HG02943 (cell line): Measurements from ENCODE around the gene RSU1.
"Not testable (repeated sequence)": the region's sequence is repeated elsewhere in the genome, so short reads cannot be mapped to it uniquely, and the experiment has no call there.

Experiments
- ATAC-seq: cut with Tn5 transposase; IDR thresholded peaks from one replicate; pipeline ENCODE4 v1.9.1; 2021; ENCODE audit warnings: mild to moderate bottlenecking, low read depth, moderate library complexity; ENCODE audit not compliant: unreplicated experiment

RSU1 gene

DNA sequence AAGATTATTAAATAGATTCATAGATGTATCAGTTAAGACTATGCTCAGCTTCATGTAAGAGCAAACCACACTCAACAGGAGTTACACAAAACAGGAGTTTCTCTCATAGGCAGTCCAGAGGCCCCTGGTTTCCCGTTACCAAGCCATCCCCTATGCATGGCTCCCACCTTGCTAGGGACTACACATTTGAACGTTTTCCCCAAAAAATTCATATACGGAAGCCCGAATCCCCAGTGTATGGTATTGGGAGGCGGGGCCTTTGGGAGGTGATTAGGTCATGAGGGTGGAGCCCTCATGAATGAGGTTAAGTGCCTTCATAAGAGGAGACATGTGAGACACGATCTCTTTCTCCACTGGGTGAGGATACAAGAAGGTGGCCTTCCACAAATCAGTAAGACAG is 29.1 kb downstream of the RSU1 start:
- ATAC-seq = no peak

DNA sequence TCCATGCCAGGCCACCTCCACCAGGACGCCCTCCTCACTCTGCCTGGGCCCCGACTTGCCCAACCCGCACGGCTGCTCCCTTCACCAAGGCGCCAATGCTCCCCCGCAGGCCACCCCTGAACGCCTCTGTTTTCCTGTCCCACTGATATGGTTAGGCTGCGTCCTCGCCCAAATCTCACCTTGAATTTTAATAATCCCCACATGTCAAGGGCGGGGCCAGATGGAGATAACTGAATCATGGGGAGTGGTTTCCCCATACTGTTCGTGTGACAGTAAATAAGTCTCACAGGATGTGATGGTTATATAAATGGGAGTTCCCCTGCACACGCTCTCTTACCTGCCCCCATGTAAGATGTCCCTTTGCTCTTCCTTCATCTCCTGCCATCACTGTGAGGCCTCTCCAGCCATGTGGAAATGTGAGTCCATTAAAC is 29.8 kb downstream of the RSU1 start:
- ATAC-seq = peak; percentile 72

DNA sequence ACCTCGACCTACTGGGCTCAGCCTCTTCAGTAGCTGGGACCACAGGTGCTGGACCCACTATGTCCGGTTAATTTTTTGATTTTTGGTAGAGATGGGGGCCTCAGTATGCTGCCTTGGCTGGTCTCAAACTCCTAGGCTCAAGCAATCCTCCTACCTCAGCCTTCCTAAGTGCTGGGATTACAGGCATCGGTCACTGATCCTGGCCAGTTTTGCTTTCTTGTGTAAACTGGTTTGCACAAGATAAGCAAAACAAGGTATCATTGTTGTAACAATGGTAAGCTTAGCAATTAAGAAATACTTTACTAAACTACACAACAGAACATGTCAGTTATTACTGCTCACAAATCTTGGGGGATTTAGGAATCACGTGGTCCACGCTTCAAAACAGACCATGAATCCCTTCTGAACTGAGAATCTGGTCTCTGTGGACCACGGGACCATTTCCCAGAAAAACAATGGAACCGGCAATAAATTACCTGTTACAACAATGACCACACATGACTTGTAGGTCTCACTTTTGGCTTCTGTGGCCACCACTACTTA is 36.8 kb downstream of the RSU1 start:
- no peak for ATAC-seq

DNA sequence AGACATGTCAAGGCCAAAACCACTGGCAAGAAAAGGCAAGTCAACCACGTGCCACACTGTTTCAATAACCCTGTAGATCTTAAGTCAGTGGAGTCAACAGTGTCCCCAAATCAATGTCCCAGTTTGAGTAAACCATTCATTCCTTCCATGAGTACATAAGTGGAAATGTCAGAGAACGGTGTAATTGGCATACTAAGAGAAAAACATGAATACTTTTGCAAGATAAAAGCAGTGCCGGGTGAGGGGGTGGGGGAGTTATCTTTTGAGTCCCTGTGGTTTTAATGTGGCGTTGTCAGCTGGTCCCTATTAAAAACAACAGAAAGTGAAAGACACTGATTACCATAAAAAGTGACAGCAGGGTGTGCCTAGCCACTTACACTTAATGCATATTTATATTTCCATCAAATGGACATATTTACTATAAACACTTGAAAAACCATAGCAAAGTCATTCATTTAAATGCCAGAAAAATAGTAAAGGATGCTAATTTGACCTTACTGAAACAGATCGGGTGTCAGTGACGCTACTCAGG is 37.8 kb downstream of the RSU1 start:
- no peak for ATAC-seq

DNA sequence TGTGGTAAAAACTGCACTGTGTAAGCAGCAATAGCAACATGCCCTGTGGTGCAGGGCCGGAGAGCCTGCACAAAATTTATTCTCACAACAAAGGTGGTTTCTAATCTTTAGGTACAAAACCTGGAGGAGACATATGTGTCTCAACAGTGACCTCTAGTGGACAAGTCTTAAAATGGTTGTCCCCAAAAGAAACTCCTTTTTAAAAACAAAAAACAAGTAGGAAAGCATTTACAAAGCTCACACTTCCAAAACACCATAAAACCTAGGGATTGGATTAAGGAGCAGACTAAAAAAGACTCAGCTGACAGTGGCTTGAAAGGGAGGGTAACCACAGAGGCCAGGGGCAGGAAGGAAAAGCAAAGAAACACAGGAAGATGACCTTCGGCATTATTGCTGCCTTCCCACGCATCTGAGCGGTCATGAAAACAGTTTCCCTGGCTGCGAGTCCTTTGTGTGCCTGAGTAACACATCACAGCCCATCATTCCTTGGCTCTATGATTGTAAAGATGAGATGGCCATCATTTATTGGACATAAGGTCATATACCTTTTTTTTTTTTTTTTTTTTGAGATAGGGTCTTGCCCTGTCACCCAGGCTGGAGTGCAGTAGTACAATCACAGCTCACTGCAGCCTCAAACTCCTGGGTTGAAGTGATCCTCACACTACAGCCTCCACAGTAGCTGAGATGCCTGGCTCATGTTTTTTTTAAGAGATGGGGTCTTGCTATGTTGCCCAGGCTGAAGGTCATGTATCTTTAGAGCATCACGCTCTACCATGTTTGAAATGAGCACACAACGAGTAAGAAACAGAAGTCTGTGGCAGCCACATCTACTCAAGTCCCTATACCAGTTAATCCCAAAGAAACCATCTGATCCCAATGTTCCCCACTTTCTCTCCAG is 39.5 kb downstream of the RSU1 start:
- ATAC-seq = no peak

DNA sequence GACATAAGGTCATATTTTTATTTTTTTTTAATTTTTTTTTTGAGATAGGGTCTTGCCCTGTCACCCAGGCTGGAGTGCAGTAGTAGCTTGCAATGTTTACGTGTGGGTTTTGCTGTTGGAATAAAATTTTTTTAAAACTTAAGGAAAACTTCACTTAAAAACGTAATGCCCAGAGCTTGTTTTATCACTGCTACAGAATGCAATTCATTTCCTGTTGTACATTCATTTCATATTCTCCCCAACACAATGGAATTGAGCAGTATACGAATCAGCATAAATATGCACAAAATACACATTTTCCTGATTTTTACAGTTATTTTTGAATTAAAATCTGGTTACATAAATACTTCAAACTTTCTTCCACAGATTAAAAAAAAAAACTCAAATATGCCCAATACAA is 40.3 kb downstream of the RSU1 start:
- no peak for ATAC-seq

DNA sequence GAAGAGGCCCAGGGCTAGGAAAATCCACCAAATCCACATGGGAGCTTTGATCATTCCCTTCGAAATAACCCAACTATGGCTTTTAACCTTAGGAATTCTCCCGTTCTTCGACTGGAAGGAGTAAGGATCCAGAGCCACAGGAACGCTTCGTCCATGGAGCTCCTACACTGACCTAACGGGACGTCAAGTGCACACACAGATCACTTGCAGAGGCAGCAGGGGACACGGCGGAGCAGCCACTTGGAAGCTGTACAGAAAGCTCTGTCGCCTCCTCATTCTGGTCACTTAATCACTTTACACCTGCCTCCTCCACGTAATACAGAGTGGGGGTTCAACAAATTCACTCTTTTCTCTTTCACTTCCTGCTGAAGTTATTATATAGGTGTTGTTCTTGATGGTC is 43.9 kb downstream of the RSU1 start:
- ATAC-seq = no peak

DNA sequence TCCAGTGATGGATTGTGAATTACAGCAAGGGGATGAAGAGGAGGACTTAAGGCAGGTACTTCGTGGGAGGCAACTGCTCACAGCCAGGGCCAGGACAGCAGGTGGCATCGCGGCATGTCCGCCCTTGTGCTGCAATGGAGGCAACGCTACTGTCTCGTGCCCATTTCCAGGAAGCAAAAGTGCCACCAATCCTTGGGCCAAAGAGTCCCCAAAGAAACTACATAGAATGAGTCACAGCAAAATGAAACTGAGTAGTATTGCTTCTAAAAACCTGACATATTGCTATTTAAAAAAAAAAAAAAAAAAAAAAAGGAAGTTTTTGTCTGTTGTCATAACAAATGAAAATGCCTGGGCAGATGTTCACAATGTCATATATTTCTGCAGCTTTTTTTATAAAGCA is 46.6 kb downstream of the RSU1 start:
- no peak for ATAC-seq

DNA sequence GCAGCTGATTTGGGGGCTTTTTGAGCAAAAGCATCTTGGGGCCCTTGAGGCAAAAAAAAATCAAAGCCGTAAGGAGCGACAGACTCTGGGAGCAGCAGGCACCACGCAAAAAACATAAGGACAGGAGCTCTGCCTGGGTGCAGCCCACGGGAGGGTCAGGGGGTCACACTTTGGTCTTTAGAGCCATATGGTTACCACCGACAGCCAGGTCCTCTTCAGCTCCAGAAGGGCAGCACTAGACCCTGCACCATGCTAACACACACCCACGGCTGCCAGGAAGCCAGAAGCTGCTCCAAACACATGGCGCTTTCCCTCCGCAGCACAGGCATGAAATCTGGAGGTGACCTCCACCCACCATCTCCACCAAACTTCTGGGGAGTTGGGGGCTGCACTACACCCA is 47.1 kb downstream of the RSU1 start:
- no peak for ATAC-seq

DNA sequence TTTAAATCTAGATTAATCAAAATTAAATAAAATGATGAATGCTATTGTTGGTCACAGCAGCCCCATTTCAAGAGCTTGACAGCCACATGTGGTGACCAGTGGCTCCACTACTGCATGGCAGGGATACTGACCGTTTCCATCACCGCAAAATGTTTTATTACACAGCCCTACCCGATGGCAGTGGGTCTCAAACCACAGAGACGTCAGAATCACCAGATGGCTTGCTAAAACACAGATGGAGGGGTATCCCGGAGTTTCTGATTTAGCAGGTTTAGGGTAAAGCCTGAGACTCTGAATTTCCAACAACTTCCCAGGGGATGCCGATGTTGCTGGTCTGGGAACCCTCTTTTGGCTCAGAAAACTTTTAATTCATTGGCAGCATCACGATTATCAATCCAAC is 47.9 kb downstream of the RSU1 start:
- no peak for ATAC-seq

DNA sequence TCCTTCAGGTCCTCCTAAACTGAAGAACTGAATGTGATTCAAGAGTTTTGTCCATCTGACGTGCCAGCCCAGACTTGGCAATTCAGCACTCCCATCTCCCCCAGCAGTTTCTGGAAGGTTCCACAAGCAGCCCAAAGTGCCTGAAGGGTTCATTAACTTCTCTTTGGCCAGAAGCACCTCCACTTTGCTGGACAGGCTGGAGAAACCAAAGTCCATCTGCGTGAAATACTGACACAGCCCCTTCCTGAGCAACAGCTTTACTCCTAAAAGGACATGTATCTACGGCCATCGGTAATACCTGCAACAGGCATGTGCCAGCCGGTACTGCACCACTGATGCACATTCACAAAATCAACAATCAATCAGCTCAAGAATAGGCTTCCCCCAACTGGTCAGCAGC is 48.5 kb downstream of the RSU1 start:
- ATAC-seq = no peak

DNA sequence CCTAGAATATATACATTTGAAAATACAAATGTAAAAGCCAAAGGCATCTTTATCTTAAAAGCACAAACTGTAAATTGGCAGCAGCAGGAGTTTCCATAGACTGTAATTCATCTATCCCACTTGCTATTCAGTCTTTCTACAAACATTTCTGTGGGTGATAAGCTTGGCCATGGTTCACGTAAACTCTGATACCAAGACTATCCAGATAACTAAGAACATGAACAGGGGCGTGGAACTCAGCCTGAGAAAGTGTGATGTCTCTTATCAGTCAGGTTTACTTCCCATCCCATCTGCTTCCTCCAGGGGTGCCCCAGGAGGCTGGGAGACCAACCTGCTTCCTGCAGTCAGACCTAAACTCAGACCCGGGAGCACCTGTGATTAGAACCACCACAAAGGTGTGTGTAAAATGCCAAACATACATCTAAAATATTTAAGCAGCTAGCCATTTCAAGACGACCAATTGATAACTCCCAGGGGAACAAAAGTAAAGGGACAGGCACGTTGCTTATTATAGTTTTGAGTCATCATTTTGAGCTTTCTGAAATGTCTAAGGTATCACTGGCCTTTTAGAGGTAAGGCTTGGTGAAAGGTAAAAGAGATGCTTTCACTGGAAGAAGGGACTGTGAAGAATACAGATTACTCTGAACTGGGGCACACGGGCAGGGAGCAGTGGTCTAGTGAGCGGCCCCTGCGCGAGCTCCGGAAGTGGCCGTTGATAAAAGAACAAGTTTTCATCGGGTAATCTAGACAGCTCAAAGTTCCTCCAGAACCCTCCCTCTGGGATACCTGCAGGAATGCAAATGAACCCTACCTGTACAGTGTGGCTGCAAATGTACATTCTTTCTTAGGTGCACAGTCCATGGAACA is 51.5 kb downstream of the RSU1 start:
- no peak for ATAC-seq

DNA sequence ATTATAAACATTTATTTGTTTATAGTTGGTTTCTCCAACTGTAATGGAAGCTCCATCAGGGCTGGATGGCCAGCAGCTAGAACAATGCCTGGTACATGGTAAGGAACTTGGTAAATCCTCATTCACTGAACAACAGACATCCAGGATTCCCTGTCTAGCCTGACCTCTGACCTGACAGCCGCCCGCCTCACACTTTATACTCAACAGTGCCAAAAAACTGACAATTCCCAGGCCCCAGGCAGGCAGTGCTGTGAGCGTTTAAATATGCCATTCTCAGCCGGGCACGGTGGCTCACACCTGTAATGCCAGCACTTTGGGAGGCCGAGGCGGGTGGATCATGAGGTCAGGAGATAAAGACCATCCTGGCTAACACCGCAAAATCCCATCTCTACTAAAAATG is 55.9 kb downstream of the RSU1 start:
- no peak for ATAC-seq

DNA sequence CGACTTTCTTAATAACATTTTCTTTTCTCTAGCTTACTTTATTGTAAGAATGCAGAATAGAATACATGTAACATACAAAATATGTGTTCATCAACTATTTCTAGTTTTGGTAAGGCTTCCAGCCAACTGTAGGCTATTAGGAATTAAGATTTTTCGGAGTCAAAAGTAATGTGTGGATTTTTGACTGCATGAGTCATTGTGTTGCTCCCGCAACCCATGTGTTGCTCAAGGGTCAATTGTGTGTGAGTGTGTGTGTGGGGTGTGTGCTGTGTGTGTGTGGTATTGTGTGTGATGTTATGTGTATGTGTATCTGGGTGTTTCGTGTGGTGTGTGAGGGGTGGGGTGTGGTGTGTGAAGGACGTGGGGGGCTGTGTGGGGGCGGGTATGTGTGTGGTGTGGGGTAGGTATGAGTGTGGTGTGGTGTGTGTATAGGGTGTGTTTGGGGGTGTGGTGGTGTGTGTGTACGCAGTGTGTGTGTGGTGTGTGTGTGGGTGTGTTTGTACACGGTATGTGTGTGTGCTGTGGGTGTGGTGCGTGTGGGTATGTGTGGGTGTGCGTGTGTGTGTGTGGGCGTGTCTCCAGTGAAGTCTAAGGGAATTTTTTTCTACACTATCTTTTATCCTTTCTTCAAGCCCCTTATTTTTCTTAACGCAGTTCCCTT is 60.5 kb downstream of the RSU1 start:
- ATAC-seq = no peak

DNA sequence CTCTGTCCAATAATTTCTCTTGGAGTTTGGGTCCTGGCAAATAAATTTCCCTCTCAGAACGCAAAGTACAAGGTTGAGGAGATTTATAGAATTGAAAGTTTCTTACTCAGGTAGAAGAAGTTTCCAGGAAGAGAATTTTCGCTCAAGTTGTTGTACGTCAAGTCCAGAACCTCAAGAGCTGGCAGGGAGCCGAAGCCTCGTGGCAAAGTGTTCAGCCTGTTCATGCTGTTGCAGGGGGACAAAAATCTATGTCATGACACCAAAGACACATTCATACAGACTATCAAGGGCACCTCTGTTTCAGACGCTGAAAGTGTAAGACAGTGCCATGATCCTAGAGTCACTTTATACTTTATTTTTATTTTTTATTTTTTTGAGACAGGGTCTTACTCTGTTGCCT is 62.5 kb downstream of the RSU1 start:
- ATAC-seq = no peak

DNA sequence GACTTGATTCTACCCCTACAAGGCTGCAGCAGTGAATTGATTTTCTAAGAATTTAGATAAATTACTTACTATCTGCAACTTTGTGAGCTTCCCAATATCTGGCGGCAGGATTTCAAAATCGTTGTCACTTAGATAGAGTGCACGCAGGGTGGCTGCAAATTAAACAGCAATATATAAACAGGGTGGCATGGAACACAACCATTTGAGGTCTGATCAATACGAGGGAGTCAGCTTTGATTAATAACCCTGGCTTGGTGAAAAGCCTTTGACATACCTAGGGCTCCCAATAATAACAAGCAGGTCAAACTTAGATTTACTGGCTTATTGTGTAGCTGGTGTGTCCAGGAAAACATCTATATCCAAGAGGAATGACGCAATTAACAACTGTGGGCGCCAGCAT is 64.4 kb downstream of the RSU1 start:
- ATAC-seq = not testable (repeated sequence)

DNA sequence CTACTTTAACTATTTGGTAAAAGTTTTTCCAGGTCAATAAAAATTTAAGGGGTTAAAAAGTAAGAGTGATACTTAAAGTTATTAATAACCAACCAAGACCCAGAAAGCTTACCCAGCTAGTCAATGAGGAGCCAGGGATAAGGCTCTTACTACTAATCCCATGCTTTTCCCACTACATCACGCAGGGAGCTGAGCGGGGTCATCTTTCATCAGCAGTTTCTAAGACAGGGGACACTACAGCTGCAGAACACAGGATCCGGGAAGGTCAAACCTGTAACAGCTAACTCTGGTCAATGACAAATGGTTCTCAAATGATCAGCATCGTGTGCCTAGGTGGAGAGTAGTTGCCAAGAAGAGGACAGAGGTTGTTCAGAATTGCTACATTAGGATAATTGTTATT is 65.1 kb downstream of the RSU1 start:
- ATAC-seq = no peak

DNA sequence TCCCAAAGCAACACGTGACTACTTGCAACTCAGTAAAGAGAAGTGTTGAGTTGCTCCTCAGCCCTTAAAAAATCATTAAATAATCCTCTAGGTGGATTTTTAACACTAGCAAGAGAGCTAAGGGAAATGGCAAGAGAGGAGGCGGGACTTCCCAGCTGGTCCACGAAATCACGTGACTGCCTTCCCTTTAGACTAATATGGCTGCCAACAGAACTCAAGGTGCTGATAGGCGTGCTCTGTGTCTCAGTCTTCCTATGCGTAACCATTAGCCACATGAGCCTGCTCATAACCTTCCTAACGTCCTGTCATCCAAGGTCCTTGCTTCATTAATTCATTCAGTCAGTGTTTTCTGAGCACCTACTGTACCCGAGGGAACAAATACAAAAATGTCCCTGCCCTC is 66.0 kb downstream of the RSU1 start:
- no peak for ATAC-seq

DNA sequence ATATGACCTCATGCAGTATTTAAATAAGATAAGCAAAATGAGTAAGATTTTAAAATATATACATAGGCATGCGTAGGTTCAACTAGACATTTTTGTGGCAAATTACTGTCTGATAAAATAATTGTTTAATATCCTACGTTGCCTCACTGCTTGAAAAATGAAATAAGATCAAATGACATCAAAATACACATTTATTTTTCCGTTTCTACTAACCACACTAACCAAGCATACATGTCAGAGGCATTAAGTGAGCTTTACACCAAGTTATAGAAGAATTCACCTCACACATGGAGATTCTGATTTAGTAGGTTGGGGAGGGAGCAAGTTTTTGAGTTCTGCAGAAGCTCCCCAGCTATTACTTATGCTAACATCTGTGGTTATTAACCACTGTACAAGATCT is 66.8 kb downstream of the RSU1 start:
- no peak for ATAC-seq

DNA sequence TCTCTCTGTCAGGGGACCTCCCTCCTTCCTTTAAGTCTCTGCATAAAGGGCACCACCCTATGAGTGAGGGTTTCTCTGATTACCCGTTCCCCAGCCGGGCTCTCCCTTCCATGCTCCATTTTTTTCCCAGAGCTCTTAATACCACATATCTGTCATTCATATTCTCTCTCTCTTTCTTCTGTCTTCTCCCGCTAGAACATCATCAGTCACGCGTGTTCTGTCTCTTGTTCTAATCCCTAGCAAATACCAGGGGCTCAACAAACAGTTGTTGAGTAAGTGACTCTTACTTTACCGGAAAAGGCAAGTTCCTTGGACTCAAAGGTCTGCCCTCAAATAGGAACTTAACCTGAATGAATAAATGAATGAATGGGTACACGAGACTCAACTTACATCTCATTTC is 68.5 kb downstream of the RSU1 start:
- ATAC-seq = no peak

DNA sequence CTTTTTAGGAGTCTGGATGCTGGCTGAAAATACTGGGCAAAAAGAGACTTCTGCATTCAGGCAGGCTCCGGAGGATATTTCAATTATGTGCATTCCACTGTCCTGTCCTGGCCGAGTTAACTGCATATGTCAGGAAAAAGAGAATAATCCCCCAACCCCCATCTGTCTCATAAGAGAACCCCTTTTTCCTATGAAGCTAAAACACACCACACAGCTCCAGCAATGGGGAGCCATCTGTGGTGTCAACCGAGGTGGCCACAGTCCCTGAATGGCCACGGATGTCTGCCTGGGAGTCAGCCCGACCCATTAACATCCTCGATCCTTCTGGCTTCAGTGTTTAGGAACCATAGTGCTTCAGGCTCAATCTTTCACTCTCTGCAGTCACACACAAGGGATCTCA is 70.4 kb downstream of the RSU1 start:
- no peak for ATAC-seq
